H9 (cell line): ENCODE data around the gene RBM19. TPM values are rescaled to one million over a fixed set of nuclear protein-coding genes. Genes with fewer than 3 reads are reported as not detected.

Experiments used
- DNase-seq: peaks from one replicate; pipeline ENCODE4 v3.0.0-alpha.2; 2017
- H2AFZ ChIP-seq: one replicate; pipeline ENCODE4 v1.6.1; 2013; ENCODE audit warnings: mild to moderate bottlenecking, low read length, control low read depth, moderate library complexity
- H2AK5ac ChIP-seq: 2 replicates; pipeline ENCODE4 v1.6.1; 2013; ENCODE audit warnings: low read length, control low read depth, mixed read lengths; ENCODE audit not compliant: insufficient read length
- H2BK120ac ChIP-seq: one replicate; pipeline ENCODE4 v1.6.1; 2013; ENCODE audit warnings: low read depth, mild to moderate bottlenecking, low read length, control low read depth, inconsistent platforms; ENCODE audit not compliant: poor library complexity, severe bottlenecking
- H2BK12ac ChIP-seq: 2 replicates; pipeline ENCODE4 v1.6.1; 2013; ENCODE audit warnings: low read length, control low read depth, mixed read lengths, low read depth; ENCODE audit not compliant: insufficient read length
- H2BK15ac ChIP-seq: 2 replicates; pipeline ENCODE4 v1.6.1; 2013; ENCODE audit warnings: low read depth, low read length, control low read depth
- H2BK20ac ChIP-seq: one replicate; pipeline ENCODE4 v1.6.1; 2013; ENCODE audit warnings: low read depth, mild to moderate bottlenecking, low read length, control low read depth, inconsistent platforms; ENCODE audit not compliant: poor library complexity, severe bottlenecking
- H2BK5ac ChIP-seq: 2 replicates; pipeline ENCODE4 v1.6.1; 2013; ENCODE audit warnings: low read length, control low read depth, mixed read lengths; ENCODE audit not compliant: insufficient read length
- H3K14ac ChIP-seq: 2 replicates; pipeline ENCODE4 v1.6.1; 2013; ENCODE audit warnings: low read length, control low read depth; ENCODE audit not compliant: insufficient read depth
- H3K18ac ChIP-seq: 2 replicates; pipeline ENCODE4 v1.6.1; 2013; ENCODE audit warnings: low read depth, mild to moderate bottlenecking, mixed read lengths, low read length, control low read depth; ENCODE audit not compliant: insufficient read length
- H3K23ac ChIP-seq: 2 replicates; pipeline ENCODE4 v1.6.1; 2013; ENCODE audit warnings: low read length, control low read depth, mixed read lengths, low read depth; ENCODE audit not compliant: insufficient read length
- H3K23me2 ChIP-seq: 2 replicates; pipeline ENCODE4 v1.6.1; 2013; ENCODE audit warnings: low read depth, mild to moderate bottlenecking, mixed read lengths, low read length, control low read depth; ENCODE audit not compliant: insufficient read length, poor library complexity, severe bottlenecking
- H3K27ac ChIP-seq: 2 replicates; pipeline ENCODE4 v1.5.1; 2013; ENCODE audit warnings: low read length, control low read depth, mixed read lengths, low read depth; ENCODE audit not compliant: insufficient read length
- H3K27me3 ChIP-seq: 2 replicates; pipeline ENCODE4 v1.6.1; 2013; ENCODE audit warnings: low read length, control low read depth, inconsistent platforms; ENCODE audit not compliant: insufficient read depth
- H3K4ac ChIP-seq: 2 replicates; pipeline ENCODE4 v1.6.1; 2013; ENCODE audit warnings: low read depth, mild to moderate bottlenecking, control low read depth, inconsistent platforms, low read length, moderate library complexity
- H3K4me1 ChIP-seq: 2 replicates; pipeline ENCODE4 v1.6.1; 2013; ENCODE audit warnings: low read length, control low read depth, inconsistent platforms; ENCODE audit not compliant: insufficient read depth
- H3K4me2 ChIP-seq: 2 replicates; pipeline ENCODE4 v1.6.1; 2013; ENCODE audit warnings: low read length, control low read depth, mixed read lengths; ENCODE audit not compliant: insufficient read length, insufficient read depth
- H3K56ac ChIP-seq: 2 replicates; pipeline ENCODE4 v1.6.1; 2013; ENCODE audit warnings: low read depth, mild to moderate bottlenecking, mixed read lengths, low read length, control low read depth; ENCODE audit not compliant: insufficient read length
- H3K79me1 ChIP-seq: 2 replicates; pipeline ENCODE4 v1.6.1; 2013; ENCODE audit warnings: low read depth, mild to moderate bottlenecking, moderate library complexity, low read length, control low read depth, inconsistent platforms; ENCODE audit not compliant: insufficient read depth, poor library complexity, severe bottlenecking
- H3K79me2 ChIP-seq: 2 replicates; pipeline ENCODE4 v1.6.1; 2013; ENCODE audit warnings: low read length, control low read depth, inconsistent platforms; ENCODE audit not compliant: insufficient read depth
- H3K9ac ChIP-seq: 2 replicates; pipeline ENCODE4 v1.6.1; 2013; ENCODE audit warnings: low read length, control low read depth, mixed read lengths; ENCODE audit not compliant: insufficient read length; ENCODE audit errors: extremely low read depth
- H3K9me3 ChIP-seq: one replicate; pipeline ENCODE4 v1.6.1; 2013; ENCODE audit warnings: low read depth, low read length, inconsistent platforms; ENCODE audit not compliant: control insufficient read depth
- H3T11ph ChIP-seq: one replicate; pipeline ENCODE4 v1.6.1; 2013; ENCODE audit warnings: mild to moderate bottlenecking, low read length, control low read depth, inconsistent platforms
- H4K20me1 ChIP-seq: one replicate; pipeline ENCODE4 v1.6.1; 2013; ENCODE audit not compliant: control insufficient read depth, insufficient read length, insufficient read depth
- H4K5ac ChIP-seq: 2 replicates; pipeline ENCODE4 v1.6.1; 2013; ENCODE audit warnings: low read depth, mild to moderate bottlenecking, mixed read lengths, low read length, control low read depth; ENCODE audit not compliant: insufficient read length
- H4K8ac ChIP-seq: replicated peaks from 2 replicates; pipeline ENCODE4 v1.6.1; 2013; ENCODE audit warnings: low read length, control low read depth, mixed read lengths, low read depth; ENCODE audit not compliant: insufficient read length
- H4K91ac ChIP-seq: 2 replicates; pipeline ENCODE4 v1.6.1; 2013; ENCODE audit warnings: low read depth, mild to moderate bottlenecking, moderate library complexity, mixed read lengths, low read length, control low read depth; ENCODE audit not compliant: insufficient read length
- H3K27ac Mint-ChIP-seq, 3 experiments: 2 replicates in 2 of 3; 3 replicates in 1 of 3; pipeline ENCODE4 v1.8.0; 2020 to 2021; ENCODE audit warnings: mixed read lengths in 3 of 3, mild to moderate bottlenecking in 1 of 3, moderate library complexity in 1 of 3
- H3K27me3 Mint-ChIP-seq: 2 replicates; pipeline ENCODE4 v1.8.0; 2021; ENCODE audit warnings: low read depth, mild to moderate bottlenecking, moderate library complexity, mixed read lengths
- H3K36me3 Mint-ChIP-seq, 3 experiments: 2 replicates in 2 of 3; 3 replicates in 1 of 3; pipeline ENCODE4 v1.8.0; 2020 to 2021; ENCODE audit warnings: low read depth in 3 of 3, mixed read lengths in 3 of 3; ENCODE audit not compliant: insufficient read depth in 1 of 3
- H3K4me1 Mint-ChIP-seq, 2 experiments: 2 replicates each; pipeline ENCODE4 v1.8.0; 2020; ENCODE audit warnings: mixed read lengths in 2 of 2
- H3K4me3 Mint-ChIP-seq, 2 experiments: 2 replicates in 1 of 2; 3 replicates in 1 of 2; pipeline ENCODE4 v1.8.0; 2020 to 2021; ENCODE audit warnings: mild to moderate bottlenecking in 2 of 2, mixed read lengths in 2 of 2, moderate library complexity in 1 of 2
- H3K9me3 Mint-ChIP-seq, 2 experiments: 2 replicates in 1 of 2; 3 replicates in 1 of 2; pipeline ENCODE4 v1.8.0; 2020; ENCODE audit warnings: mild to moderate bottlenecking in 2 of 2, mixed read lengths in 2 of 2, moderate library complexity in 1 of 2
- CTCF ChIP-seq: fragments of 200-600 bp; sonication (generic); conservative IDR thresholded peaks from 3 replicates; pipeline ENCODE4 v1.8.0; 2021; ENCODE audit warnings: antibody characterized with exemption, mild to moderate bottlenecking
- WGBS: extraction: QIAGEN DNeasy Blood & Tissue Kit; methylation state at CpG from one replicate; pipeline ENCODE4 v1.1.7; 2013; ENCODE audit warnings: missing lambda C conversion rate, low lambda C conversion rate, mixed read lengths; ENCODE audit not compliant: insufficient read length; ENCODE audit errors: extremely low coverage; 5-methylcytosine and 5-hydroxymethylcytosine counted together
- total RNA-seq: library from RNA; stranded (reverse); gene quantifications from 2 replicates; pipeline ENCODE4 v1.2.1, GENCODE V29; 2021

The RBM19 gene
- total RNA-seq, 1 experiment from 2014 or later, result 32.2 TPM

- no peaks in the 10 kb centered on the region for H3K79me1 ChIP-seq
- peaks cover 0 to 2% (median 0%) of the 10 kb centered on the region in 3 experiments; a peak in 1 of 7 replicates for H3K36me3 Mint-ChIP-seq
- H2AK5ac ChIP-seq, result no peak overlapping the region
- peaks cover 85% of the 10 kb centered on the region for H3K27me3 Mint-ChIP-seq
- no peak overlapping the region for H3K4ac ChIP-seq
- no peaks in the 10 kb centered on the region for H3K23me2 ChIP-seq
- no peak overlapping the region for H3K4me2 ChIP-seq
- DNase-seq, result peak; percentile 82
- H2BK5ac ChIP-seq, result no peak overlapping the region
- H2BK20ac ChIP-seq, result no peak overlapping the region
- no peak overlapping the region for H3K56ac ChIP-seq
- H3K14ac ChIP-seq, result no peak overlapping the region
- no peaks in the 10 kb centered on the region for H3K4me1 ChIP-seq
- no peaks in the 10 kb centered on the region for H4K20me1 ChIP-seq
- H4K5ac ChIP-seq, result no peak overlapping the region
- H3T11ph ChIP-seq, result no peak overlapping the region
- H3K9me3 Mint-ChIP-seq, result peaks cover 0 to 4% of the 10 kb centered on the region in 2 experiments; a peak in 2 of 5 replicates
- no peak overlapping the region for H2AFZ ChIP-seq
- H3K4me1 Mint-ChIP-seq, result peaks cover 2 to 6% of the 10 kb centered on the region in 2 experiments; a peak in 2 of 4 replicates
- H3K9me3 ChIP-seq, result no peaks in the 10 kb centered on the region
- no peak overlapping the region for H3K27ac Mint-ChIP-seq
- H3K9ac ChIP-seq, result no peak overlapping the region
- H3K27me3 ChIP-seq, result no peaks in the 10 kb centered on the region; the same call in 1 of the 2 replicates
- H2BK120ac ChIP-seq, result no peak overlapping the region
- WGBS, result no CpG with 5 or more reads among the region's 7 CpGs
- no peak overlapping the region for H3K4me3 Mint-ChIP-seq
- H3K23ac ChIP-seq, result no peak overlapping the region
- no peak overlapping the region for H2BK15ac ChIP-seq
- H4K8ac ChIP-seq, result no peak overlapping the region
- TF ChIP-seq CTCF, result peak; percentile 58
- no peak overlapping the region for H3K18ac ChIP-seq
- H4K91ac ChIP-seq, result no peak overlapping the region
- no peak overlapping the region for H2BK12ac ChIP-seq
- H3K79me2 ChIP-seq, result no peaks in the 10 kb centered on the region
- no peak overlapping the region for H3K27ac ChIP-seq
Measured at GRCh38 chr12:113996026-113996425, 29.9 kb upstream of the RBM19 start.
